GM18507 (cell line): ENCODE data around the gene OSBPL10.

Experiments
- DNase-seq: peaks from one replicate; pipeline ENCODE4 v3.0.0; 2011; ENCODE audit warnings: low read depth; ENCODE audit not compliant: insufficient read length; ENCODE audit errors: extremely low spot score
- FAIRE-seq: peaks from 2 replicates; lab custom pipeline; 2011; peaks lifted over from hg19 to GRCh38; lab: Jason Lieb, UNC

Gene OSBPL10

GRCh38 chr3:31621314-31621713, 359.7 kb downstream of the OSBPL10 start:
- FAIRE-seq (no peak), DNase-seq (no peak)

GRCh38 chr3:31620656-31621055, 360.4 kb downstream of the OSBPL10 start:
- DNase-seq (no peak), FAIRE-seq (peak; percentile 60)

DNA sequence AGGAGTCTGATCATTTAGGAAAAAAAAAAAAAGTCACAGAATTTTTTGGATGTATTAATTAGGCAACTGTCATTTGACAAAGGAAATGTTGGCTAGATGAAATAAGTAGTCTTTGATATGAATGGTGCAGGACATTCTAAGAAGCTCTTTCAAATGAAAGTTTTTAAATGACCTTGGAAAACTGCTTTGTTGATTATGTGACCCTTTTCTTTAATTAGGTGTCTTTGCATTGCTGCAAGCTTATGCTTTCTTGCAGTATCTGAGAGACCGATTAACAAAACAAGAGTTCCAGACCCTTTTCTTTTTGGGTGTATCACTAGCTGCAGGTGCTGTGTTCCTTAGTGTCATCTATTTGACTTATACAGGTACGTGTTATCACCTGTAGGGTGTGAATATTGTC, 364.4 kb downstream of the OSBPL10 start:
- no peak for DNase-seq
- no peak for FAIRE-seq

DNA sequence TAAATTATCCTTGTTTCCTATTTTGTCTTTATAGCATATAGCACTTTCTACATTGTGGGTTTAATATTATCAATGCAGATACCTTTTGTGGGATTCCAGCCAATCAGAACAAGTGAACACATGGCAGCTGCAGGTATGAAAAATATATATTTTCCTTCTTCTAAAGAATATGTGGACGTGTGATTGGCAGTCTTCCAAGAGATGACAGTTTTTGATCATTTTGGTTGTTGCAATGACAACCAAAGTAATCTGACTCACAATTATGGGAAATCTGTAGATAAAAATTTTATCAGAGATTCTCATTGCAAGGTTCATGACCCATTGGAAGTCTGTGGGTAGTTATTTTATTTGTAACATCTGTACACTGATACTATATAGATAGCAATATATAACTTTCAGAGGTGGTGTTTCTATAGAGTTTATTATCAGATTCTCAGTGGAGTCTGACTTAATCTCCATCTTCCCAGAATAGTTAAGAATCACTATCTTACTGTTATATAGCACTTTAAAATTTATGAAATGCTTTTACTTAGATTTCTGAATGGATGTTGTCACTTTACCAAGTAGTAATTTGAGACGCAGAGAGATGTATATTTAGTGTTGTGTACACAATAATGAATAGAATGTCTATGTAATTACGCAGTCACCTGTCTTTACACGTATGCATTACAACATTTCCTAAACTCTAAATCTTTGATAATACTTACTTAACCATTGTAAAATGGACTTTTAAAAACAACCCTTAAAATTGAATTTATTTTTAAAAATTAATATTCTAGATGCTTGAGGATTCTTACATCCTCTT, 365.8 kb downstream of the OSBPL10 start:
- DNase-seq: no peak
- no peak for FAIRE-seq

GRCh38 chr3:31614162-31614921, 366.7 kb downstream of the OSBPL10 start:
- DNase-seq (no peak), FAIRE-seq (no peak)

DNA sequence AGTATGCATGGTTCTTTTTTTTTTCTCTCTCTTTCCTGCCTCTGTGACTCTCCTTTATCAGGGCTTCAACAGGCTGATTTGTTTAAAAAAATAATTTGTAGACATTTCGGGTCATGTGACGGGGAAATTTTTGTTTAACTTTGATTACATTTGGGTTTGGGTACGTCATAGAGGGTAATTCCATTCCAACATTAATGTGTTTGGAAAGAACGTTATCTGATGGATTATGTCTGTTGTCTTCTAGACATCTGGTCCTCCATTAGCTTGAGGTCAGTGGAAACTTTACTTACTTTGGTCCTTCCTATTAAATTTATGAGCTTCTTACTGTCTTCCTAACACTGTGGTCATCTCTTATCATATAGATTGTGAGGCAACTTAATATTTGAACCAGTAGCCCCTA, 367.4 kb downstream of the OSBPL10 start:
- DNase-seq (no peak), FAIRE-seq (no peak)

DNA sequence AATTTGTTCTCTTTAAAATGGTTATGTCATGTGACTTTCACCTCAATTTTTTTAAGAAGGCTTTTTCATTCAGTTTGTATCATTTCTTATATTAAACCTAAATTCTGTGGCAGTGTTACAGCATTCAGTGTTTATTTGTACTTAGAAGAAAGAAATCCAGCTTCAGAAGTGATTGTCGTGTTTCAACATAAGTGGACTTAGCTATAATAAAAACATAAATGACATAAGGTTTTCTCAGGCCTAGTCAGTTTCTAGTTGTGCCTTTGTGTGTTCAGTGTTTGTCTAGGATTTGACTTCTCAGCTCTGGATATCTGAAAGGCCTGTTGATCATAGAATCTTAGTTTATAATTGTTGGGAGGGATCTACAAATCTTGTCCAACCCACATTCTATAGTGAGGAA, 367.9 kb downstream of the OSBPL10 start:
- DNase-seq: no peak
- FAIRE-seq: no peak
